ENCODE data around the gene MYCL.

DNA sequence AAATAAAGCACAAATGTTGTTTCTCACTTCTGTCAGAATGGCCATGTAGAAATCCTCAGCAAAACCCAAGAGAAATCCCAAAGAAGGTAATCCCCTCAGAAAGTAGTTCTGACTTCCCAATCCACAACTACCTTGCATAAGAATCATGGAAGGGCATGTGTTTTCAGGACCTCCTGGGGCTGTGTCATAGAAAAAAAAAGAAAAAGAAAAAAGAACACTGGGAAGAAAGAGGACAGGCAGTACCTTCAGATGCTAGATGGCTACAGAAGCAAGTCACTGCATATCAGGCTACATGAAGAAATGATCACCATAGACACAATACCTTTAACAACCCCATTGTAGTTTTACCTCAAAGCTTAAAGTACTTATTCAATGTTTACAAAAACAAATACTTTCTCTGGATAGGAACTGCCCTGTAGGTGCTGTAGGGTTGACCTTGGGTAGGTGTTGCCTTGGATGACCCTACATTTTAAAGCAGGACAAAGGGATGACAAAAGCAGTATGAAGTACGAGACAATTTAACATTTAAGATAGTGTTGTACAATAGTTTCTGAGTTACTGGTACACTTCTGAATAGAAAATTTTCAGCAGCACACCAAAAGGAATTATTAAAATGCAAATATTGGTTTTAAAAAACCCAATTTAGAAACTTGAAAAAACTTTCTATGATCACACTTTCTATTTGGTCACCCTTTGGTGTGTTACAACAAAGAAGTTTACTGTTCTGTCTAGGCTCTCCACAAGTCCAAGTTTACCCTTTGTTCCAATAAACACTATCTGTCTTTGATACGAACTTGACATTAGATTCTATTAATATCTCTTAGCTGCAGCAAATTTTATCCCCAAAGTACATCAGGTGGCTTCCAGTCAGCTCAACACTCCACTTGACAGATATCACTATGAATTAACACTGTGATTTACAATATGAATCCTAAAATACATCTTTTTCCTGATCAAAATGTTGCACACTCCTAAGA lies 23.4 kb downstream of the MYCL start:
- TF ChIP-seq, protein P1, sequence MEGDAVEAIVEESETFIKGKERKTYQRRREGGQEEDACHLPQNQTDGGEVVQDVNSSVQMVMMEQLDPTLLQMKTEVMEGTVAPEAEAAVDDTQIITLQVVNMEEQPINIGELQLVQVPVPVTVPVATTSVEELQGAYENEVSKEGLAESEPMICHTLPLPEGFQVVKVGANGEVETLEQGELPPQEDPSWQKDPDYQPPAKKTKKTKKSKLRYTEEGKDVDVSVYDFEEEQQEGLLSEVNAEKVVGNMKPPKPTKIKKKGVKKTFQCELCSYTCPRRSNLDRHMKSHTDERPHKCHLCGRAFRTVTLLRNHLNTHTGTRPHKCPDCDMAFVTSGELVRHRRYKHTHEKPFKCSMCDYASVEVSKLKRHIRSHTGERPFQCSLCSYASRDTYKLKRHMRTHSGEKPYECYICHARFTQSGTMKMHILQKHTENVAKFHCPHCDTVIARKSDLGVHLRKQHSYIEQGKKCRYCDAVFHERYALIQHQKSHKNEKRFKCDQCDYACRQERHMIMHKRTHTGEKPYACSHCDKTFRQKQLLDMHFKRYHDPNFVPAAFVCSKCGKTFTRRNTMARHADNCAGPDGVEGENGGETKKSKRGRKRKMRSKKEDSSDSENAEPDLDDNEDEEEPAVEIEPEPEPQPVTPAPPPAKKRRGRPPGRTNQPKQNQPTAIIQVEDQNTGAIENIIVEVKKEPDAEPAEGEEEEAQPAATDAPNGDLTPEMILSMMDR (IDR thresholded peaks at IDR 0.05; ENCODE audit: borderline replicate concordance, extremely low read depth, low read length, poor library complexity, severe bottlenecking), result no peak
- no peak for TF ChIP-seq EZH2 (IDR thresholded peaks at IDR 0.05; ENCODE audit: borderline replicate concordance, low read depth, low read length, severe bottlenecking)

Data from DND-41 (cell line).